Measurements from ENCODE around the gene TLCD4. TPM values are rescaled to one million over a fixed set of nuclear protein-coding genes. Genes with fewer than 3 reads are reported as not detected.
"Not testable (repeated sequence)": the region's sequence is repeated elsewhere in the genome, so short reads cannot be mapped to it uniquely, and the experiment has no call there.

Gene TLCD4
- total RNA-seq, 4 donors from 2014 or later = 2.5 to 18.9 (median 12.4) TPM

DNA sequence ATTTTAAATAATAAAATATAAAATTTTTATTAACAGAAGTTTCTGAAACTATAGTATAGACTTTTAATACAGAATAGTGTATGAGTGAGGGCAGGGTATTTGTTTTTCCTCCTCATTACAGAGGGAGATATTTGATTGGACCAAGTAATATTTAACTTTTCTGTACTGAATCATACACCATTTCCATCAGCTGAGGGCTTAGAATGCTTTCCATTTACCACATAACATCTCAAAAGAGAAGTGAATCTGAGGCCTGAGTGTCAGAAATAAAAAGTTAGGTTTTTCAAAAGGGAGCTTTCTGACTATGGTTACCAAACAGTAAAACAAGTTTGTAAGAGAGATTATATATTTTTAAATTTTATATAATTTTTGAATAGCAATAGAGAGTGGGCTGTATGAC is 29.5 kb downstream of the TLCD4 start:
- H3K9me3 ChIP-seq = no peaks in the 10 kb centered on the region
- no peaks in the 10 kb centered on the region for H3K27me3 ChIP-seq
- H3K4me1 ChIP-seq = no peaks in the 10 kb centered on the region
- peaks cover 0 to 8% (median 0%) of the 10 kb centered on the region in 3 donors for H3K36me3 ChIP-seq
- DNase-seq = no peak
- TF ChIP-seq, protein P1, sequence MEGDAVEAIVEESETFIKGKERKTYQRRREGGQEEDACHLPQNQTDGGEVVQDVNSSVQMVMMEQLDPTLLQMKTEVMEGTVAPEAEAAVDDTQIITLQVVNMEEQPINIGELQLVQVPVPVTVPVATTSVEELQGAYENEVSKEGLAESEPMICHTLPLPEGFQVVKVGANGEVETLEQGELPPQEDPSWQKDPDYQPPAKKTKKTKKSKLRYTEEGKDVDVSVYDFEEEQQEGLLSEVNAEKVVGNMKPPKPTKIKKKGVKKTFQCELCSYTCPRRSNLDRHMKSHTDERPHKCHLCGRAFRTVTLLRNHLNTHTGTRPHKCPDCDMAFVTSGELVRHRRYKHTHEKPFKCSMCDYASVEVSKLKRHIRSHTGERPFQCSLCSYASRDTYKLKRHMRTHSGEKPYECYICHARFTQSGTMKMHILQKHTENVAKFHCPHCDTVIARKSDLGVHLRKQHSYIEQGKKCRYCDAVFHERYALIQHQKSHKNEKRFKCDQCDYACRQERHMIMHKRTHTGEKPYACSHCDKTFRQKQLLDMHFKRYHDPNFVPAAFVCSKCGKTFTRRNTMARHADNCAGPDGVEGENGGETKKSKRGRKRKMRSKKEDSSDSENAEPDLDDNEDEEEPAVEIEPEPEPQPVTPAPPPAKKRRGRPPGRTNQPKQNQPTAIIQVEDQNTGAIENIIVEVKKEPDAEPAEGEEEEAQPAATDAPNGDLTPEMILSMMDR (IDR thresholded peaks at IDR 0.05) = no peak
- no peak for TF ChIP-seq POLR2A (IDR thresholded peaks at IDR 0.05)
- H3K27ac ChIP-seq = no peak overlapping the region
- no peak overlapping the region for H3K4me3 ChIP-seq

DNA sequence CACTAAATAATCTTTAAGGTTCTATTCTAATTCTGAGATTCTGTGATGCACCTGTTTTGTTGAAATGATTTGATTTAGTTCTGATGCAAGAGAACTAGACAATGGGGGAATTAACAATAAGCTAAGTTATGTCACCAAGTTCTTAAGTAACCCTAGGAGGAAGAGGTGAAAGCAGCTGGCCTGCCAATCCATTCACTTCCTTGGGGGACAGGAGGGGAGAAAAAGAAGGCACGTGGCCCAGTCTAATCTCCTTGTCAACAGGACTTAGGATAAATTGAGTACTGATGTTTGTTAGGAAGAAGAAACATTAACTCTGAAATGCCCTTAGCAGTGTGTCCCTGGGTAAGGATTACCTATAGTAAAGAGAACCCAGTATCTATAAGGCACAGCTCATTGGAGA is 36.9 kb downstream of the TLCD4 start:
- no peaks in the 10 kb centered on the region for H3K27me3 ChIP-seq
- H3K9me3 ChIP-seq = no peaks in the 10 kb centered on the region
- H3K4me3 ChIP-seq = no peak overlapping the region
- no peaks in the 10 kb centered on the region for H3K4me1 ChIP-seq
- no peak for DNase-seq
- TF ChIP-seq POLR2A (IDR thresholded peaks at IDR 0.05) = no peak
- TF ChIP-seq, protein P1 (IDR thresholded peaks at IDR 0.05) = no peak
- H3K36me3 ChIP-seq = peaks cover 0 to 8% (median 0%) of the 10 kb centered on the region in 3 donors
- no peak overlapping the region for H3K27ac ChIP-seq

DNA sequence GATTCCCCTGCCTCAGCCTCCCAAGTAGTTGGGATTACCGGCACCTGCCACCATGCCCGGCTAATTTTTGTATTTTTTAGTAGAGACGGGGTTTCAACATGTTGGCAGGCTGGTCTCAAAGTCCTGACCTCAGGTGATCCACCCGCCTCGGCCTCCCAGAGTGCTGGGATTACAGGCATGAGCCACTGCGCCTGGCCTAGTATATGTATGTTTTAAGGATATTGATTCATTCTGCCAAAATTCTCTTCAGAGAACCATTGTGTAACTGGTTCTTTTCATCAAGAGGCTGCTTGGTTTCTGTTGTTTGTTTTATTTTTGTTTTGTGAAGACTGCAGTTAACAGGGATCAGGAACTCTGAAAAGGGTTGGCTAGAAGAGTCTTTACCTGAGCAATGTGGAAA is 48.4 kb downstream of the TLCD4 start:
- not testable (repeated sequence) for H3K27me3 ChIP-seq, H3K9me3 ChIP-seq, DNase-seq, H3K36me3 ChIP-seq, H3K4me3 ChIP-seq, H3K4me1 ChIP-seq, H3K27ac ChIP-seq

Small RNAs within 50 kb of the gene (small RNA-seq; reads per million reads assigned to genes)
- gene RF00019 = 0 reads per million in 2 donors

Other genes starting within 250 kb of the TLCD4 start
- gene CNN3, start 190.2 kb upstream of the TLCD4 start, total RNA-seq = 100 to 1,000 TPM in 1 of 4 donors, 10 to 100 TPM in 3; 89.9 to 116 (median 96.2) TPM
- gene ALG14, start 44.4 kb upstream of the TLCD4 start, total RNA-seq = 1 to 10 TPM in 3 of 4 donors, not detected in 1; 1.9 to 3.3 (median 2.6) TPM
- 10 to 100 TPM in 3 of 4 donors, 1 to 10 TPM in 1; 6.7 to 25.6 (median 12.0) TPM for gene RWDD3, start 116.9 kb downstream of the TLCD4 start, total RNA-seq